Body of pancreas (tissue), 4 donors: ENCODE measurements around the gene DCHS2.

Experiments used
- POLR2A ChIP-seq, 3 donors: fragments of 450-650 bp; IDR thresholded peaks; one replicate each; pipeline ENCODE4 v1.6.1; 2016; ENCODE audit warnings: antibody characterized with exemption in 3 of 3, mild to moderate bottlenecking in 2 of 3
- TF ChIP-seq, protein P1 (sequence below), 7 experiments: fragments of 450-650 bp in 4 of 7; fragments of 200-600 bp in 3 of 7; sonication (generic) in 3 of 7; IDR thresholded peaks; one replicate each; pipeline ENCODE4 v1.5.1; 2016 to 2019; ENCODE audit warnings: antibody characterized with exemption in 7 of 7

DNA sequence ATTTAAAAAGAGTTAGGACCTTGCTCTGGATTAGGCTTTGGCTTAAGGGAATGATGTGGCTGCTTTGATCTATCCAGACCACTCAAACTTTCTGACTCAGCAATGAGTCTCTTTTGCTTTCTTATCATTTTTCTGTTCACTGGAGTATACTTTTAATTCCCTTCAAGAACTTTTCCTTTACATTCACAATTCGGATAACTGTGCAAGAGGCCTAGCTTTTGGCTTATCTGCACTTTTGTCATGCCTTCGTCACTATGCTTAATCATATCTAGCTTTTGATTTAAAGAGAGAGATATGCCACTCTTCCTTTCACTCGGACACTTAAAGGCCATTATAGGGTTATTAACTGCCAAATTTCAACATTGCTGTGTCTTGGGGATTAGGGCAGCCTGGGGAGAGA, 147.9 kb downstream of the DCHS2 start:
- TF ChIP-seq, protein P1, sequence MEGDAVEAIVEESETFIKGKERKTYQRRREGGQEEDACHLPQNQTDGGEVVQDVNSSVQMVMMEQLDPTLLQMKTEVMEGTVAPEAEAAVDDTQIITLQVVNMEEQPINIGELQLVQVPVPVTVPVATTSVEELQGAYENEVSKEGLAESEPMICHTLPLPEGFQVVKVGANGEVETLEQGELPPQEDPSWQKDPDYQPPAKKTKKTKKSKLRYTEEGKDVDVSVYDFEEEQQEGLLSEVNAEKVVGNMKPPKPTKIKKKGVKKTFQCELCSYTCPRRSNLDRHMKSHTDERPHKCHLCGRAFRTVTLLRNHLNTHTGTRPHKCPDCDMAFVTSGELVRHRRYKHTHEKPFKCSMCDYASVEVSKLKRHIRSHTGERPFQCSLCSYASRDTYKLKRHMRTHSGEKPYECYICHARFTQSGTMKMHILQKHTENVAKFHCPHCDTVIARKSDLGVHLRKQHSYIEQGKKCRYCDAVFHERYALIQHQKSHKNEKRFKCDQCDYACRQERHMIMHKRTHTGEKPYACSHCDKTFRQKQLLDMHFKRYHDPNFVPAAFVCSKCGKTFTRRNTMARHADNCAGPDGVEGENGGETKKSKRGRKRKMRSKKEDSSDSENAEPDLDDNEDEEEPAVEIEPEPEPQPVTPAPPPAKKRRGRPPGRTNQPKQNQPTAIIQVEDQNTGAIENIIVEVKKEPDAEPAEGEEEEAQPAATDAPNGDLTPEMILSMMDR (IDR thresholded peaks at IDR 0.05), result no peak
- no peak for TF ChIP-seq POLR2A (IDR thresholded peaks at IDR 0.05)
